PFSK-1 (cell line): ENCODE results near the gene FOXO1.

Experiments used
- POLR2AphosphoS5 ChIP-seq: IDR thresholded peaks from 2 replicates; pipeline ENCODE4 v1.6.1; 2012; ENCODE audit warnings: low read depth, mild to moderate bottlenecking, control low read depth, low read length, moderate library complexity
- SIN3A ChIP-seq: IDR thresholded peaks from 2 replicates; pipeline ENCODE4 v1.6.1; 2012; ENCODE audit warnings: mild to moderate bottlenecking, low read length, moderate library complexity, borderline replicate concordance; ENCODE audit not compliant: insufficient read depth
- TAF1 ChIP-seq: IDR thresholded peaks from 2 replicates; pipeline ENCODE4 v1.6.1; 2012; ENCODE audit warnings: low read length, control low read depth, borderline replicate concordance; ENCODE audit not compliant: insufficient read depth
- TF ChIP-seq, protein P1 (sequence below), 2 experiments: IDR thresholded peaks; 2 replicates each; pipeline versions ENCODE4 v1.6.1 to v1.8.0; 2011 to 2012; ENCODE audit warnings: low read depth in 2 of 2, low read length in 2 of 2, control low read depth in 1 of 2, inconsistent platforms in 1 of 2, mild to moderate bottlenecking in 1 of 2, moderate library complexity in 1 of 2; ENCODE audit not compliant: insufficient read depth in 1 of 2

GRCh38 chr13:40632915-40633314, 33.5 kb downstream of the FOXO1 start:
- TF ChIP-seq, protein P1, sequence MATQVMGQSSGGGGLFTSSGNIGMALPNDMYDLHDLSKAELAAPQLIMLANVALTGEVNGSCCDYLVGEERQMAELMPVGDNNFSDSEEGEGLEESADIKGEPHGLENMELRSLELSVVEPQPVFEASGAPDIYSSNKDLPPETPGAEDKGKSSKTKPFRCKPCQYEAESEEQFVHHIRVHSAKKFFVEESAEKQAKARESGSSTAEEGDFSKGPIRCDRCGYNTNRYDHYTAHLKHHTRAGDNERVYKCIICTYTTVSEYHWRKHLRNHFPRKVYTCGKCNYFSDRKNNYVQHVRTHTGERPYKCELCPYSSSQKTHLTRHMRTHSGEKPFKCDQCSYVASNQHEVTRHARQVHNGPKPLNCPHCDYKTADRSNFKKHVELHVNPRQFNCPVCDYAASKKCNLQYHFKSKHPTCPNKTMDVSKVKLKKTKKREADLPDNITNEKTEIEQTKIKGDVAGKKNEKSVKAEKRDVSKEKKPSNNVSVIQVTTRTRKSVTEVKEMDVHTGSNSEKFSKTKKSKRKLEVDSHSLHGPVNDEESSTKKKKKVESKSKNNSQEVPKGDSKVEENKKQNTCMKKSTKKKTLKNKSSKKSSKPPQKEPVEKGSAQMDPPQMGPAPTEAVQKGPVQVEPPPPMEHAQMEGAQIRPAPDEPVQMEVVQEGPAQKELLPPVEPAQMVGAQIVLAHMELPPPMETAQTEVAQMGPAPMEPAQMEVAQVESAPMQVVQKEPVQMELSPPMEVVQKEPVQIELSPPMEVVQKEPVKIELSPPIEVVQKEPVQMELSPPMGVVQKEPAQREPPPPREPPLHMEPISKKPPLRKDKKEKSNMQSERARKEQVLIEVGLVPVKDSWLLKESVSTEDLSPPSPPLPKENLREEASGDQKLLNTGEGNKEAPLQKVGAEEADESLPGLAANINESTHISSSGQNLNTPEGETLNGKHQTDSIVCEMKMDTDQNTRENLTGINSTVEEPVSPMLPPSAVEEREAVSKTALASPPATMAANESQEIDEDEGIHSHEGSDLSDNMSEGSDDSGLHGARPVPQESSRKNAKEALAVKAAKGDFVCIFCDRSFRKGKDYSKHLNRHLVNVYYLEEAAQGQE (IDR thresholded peaks at IDR 0.05; ENCODE audit: insufficient read depth in 1 of 2, low read depth in 2 of 2, low read length in 2 of 2): no peak
- TF ChIP-seq POLR2AphosphoS5: no peak
- no peak for TF ChIP-seq TAF1
- TF ChIP-seq SIN3A: no peak
